Keratinocyte (primary cell): Measurements from ENCODE around the gene DCHS2. TPM values are rescaled to one million over a fixed set of nuclear protein-coding genes. Genes with fewer than 3 reads are reported as not detected.

Experiments used
- DNase-seq: peaks from one replicate; pipeline ENCODE4 v3.0.0-alpha.2; 2011; ENCODE audit warnings: low read depth, missing footprints, low spot score
- FAIRE-seq: peaks from 2 replicates; lab custom pipeline; 2011; peaks lifted over from hg19 to GRCh38; lab: Jason Lieb, UNC
- H2AFZ ChIP-seq: 2 replicates; pipeline ENCODE4 v1.6.0; 2012; ENCODE audit warnings: low read length, control low read depth, inconsistent platforms; ENCODE audit not compliant: control insufficient read depth
- H3K27ac ChIP-seq: 2 replicates; pipeline ENCODE4 v1.5.1; 2011; ENCODE audit warnings: low read length; ENCODE audit not compliant: control insufficient read depth, insufficient read depth
- H3K27me3 ChIP-seq: 3 replicates; pipeline ENCODE4 v1.6.0; 2011; ENCODE audit warnings: low read length; ENCODE audit not compliant: control insufficient read depth, insufficient read depth; ENCODE audit errors: extremely low read depth
- H3K36me3 ChIP-seq, 2 experiments: 2 replicates in 1 of 2; 3 replicates in 1 of 2; pipeline ENCODE4 v1.5.1; 2011; ENCODE audit warnings: low read length in 2 of 2, mild to moderate bottlenecking in 1 of 2; ENCODE audit not compliant: control insufficient read depth in 2 of 2, insufficient read depth in 2 of 2; ENCODE audit errors: extremely low read depth in 1 of 2
- H3K4me1 ChIP-seq: 3 replicates; pipeline ENCODE4 v1.5.1; 2011; ENCODE audit warnings: low read length; ENCODE audit not compliant: control insufficient read depth, insufficient read depth; ENCODE audit errors: extremely low read depth
- H3K4me2 ChIP-seq: 3 replicates; pipeline ENCODE4 v1.6.0; 2011; ENCODE audit warnings: low read depth, low read length; ENCODE audit not compliant: control insufficient read depth, insufficient read depth; ENCODE audit errors: extremely low read depth
- H3K4me3 ChIP-seq, 3 experiments: fragments of 200-600 bp in 1 of 3; sonication (generic) in 1 of 3; 2 replicates in 2 of 3; 3 replicates in 1 of 3; pipeline ENCODE4 v1.5.1; 2011 to 2016; ENCODE audit warnings: low read length in 3 of 3, mild to moderate bottlenecking in 3 of 3, control low read depth in 2 of 3, inconsistent platforms in 1 of 3, low read depth in 1 of 3, mixed read lengths in 1 of 3, mixed run types in 1 of 3, moderate library complexity in 1 of 3; ENCODE audit not compliant: control insufficient read depth in 2 of 3, insufficient read depth in 2 of 3; ENCODE audit errors: extremely low read depth in 1 of 3
- H3K79me2 ChIP-seq: 2 replicates; pipeline ENCODE4 v1.6.0; 2012; ENCODE audit warnings: low read length; ENCODE audit not compliant: control insufficient read depth, insufficient read depth
- H3K9ac ChIP-seq: 3 replicates; pipeline ENCODE4 v1.6.0; 2011; ENCODE audit warnings: low read length; ENCODE audit not compliant: control insufficient read depth, insufficient read depth; ENCODE audit errors: extremely low read depth
- H3K9me1 ChIP-seq: 3 replicates; pipeline ENCODE4 v1.6.0; 2011; ENCODE audit warnings: low read length; ENCODE audit not compliant: control insufficient read depth, insufficient read depth; ENCODE audit errors: extremely low read depth
- H3K9me3 ChIP-seq: 2 replicates; pipeline ENCODE4 v1.5.1; 2012; ENCODE audit warnings: low read depth, low read length; ENCODE audit not compliant: control insufficient read depth
- H4K20me1 ChIP-seq: 3 replicates; pipeline ENCODE4 v1.6.0; 2011; ENCODE audit warnings: low read length; ENCODE audit not compliant: control insufficient read depth, insufficient read depth; ENCODE audit errors: extremely low read depth
- EZH2 ChIP-seq: IDR thresholded peaks from one replicate; pipeline ENCODE4 v1.6.1; 2012; ENCODE audit warnings: inconsistent platforms, mild to moderate bottlenecking, low read length, moderate library complexity
- dilution Hi-C: fragments of 300-500 bp; cut with MboI; formaldehyde crosslinking; loops from one replicate; pipeline ENCODE4 v1.7.0; 2020; ENCODE audit warnings: low sequenced_read_pairs; ENCODE audit not compliant: extremely low pct_ligation_motif_present
- polyA plus RNA-seq, 5 experiments: library from polyadenylated mRNA; depleted of rRNA in 3 of 5; stranded (reverse) in 3 of 5; stranded (forward) in 1 of 5; unstranded in 1 of 5; fragments of >200 nt; gene quantifications; 1 replicate in 1 of 5; 2 replicates in 3 of 5; 3 replicates in 1 of 5; pipeline versions ENCODE4 v1.2.1 to v1.2.3, GENCODE V29; 2011 to 2012; ENCODE audit warnings: missing spikeins in 2 of 5, low read depth in 1 of 5, low replicate concordance in 1 of 5
- TF ChIP-seq, protein P1 (sequence below), 3 experiments: IDR thresholded peaks in 1 of 3; conservative IDR thresholded peaks in 1 of 3; optimal IDR thresholded peaks in 1 of 3; 2 replicates in 2 of 3; 3 replicates in 1 of 3; pipeline versions ENCODE3 to v1.5.1; 2011; ENCODE audit warnings: low read length in 3 of 3, mild to moderate bottlenecking in 3 of 3, moderate library complexity in 2 of 3, control low read depth in 1 of 3, inconsistent platforms in 1 of 3; ENCODE audit not compliant: insufficient read depth in 2 of 3; ENCODE audit errors: extremely low read depth in 1 of 3

The DCHS2 gene
- polyA plus RNA-seq, 1 donor (not counting 4 experiments of a cell fraction or from before 2014, with no cell fraction given), result 0.01 TPM

DNA sequence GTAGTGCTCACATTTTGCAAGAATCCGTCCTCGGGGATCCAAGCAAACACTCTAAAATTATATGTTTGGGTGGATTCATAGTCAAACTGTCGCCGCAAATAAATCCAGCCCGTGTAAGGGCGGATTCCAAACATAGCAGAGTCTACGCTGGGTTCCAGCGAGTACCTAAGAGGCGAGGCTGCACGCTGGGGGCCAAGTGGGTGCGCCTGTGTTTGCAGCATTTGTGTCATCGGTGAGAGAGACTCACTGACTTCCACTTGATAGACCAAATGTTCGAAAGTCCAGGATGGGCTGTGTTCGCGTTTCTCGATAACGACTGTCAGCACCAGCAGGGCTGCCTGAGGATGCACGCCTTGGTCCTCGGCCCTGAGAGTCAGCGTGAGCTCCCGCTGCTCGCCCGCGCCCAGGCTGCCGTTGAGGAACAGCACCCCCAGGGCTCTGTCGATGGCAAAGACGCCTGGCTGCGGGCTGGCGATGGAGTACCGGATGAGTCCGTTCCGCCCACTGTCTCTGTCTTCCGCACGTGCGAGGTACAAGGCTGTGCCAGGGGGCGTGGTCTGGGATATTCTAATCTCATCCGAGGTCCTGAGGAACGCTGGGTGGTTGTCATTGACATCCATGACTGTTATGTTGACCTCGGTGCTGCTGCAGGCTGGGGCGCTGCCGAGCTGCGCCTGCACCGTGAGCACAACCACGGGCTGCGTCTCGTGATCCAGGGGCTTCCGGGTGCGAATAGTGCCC lies 158.7 kb downstream of the DCHS2 start:
- no peak overlapping the region for H3K9ac ChIP-seq
- dilution Hi-C loops, result no loop called here
- no peak for DNase-seq
- H3K9me3 ChIP-seq, result no peaks in the 10 kb centered on the region
- peaks cover 21% of the 10 kb centered on the region for H3K27me3 ChIP-seq
- no peak for FAIRE-seq
- H3K4me1 ChIP-seq, result peaks cover 9% of the 10 kb centered on the region
- H2AFZ ChIP-seq, result peak overlapping the region; percentile 57
- H3K4me3 ChIP-seq, result peak overlapping the region in 1 of 3 experiments; percentile 47
- H4K20me1 ChIP-seq, result no peaks in the 10 kb centered on the region
- H3K27ac ChIP-seq, result no peak overlapping the region
- no peaks in the 10 kb centered on the region for H3K79me2 ChIP-seq
- H3K9me1 ChIP-seq, result no peaks in the 10 kb centered on the region
- TF ChIP-seq EZH2, result no peak
- TF ChIP-seq, protein P1, sequence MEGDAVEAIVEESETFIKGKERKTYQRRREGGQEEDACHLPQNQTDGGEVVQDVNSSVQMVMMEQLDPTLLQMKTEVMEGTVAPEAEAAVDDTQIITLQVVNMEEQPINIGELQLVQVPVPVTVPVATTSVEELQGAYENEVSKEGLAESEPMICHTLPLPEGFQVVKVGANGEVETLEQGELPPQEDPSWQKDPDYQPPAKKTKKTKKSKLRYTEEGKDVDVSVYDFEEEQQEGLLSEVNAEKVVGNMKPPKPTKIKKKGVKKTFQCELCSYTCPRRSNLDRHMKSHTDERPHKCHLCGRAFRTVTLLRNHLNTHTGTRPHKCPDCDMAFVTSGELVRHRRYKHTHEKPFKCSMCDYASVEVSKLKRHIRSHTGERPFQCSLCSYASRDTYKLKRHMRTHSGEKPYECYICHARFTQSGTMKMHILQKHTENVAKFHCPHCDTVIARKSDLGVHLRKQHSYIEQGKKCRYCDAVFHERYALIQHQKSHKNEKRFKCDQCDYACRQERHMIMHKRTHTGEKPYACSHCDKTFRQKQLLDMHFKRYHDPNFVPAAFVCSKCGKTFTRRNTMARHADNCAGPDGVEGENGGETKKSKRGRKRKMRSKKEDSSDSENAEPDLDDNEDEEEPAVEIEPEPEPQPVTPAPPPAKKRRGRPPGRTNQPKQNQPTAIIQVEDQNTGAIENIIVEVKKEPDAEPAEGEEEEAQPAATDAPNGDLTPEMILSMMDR (optimal IDR thresholded peaks at IDR 0.05 in 1 of 3, IDR thresholded peaks at IDR 0.05 in 1 of 3, conservative IDR thresholded peaks at IDR 0.05 in 1 of 3; ENCODE audit: extremely low read depth in 1 of 3, insufficient read depth in 2 of 3, low read length in 3 of 3), result peak in 2 of 3 experiments; percentile 10 to 21
- peak overlapping the region; percentile 69 for H3K4me2 ChIP-seq
- H3K36me3 ChIP-seq, result no peaks in the 10 kb centered on the region

DNA sequence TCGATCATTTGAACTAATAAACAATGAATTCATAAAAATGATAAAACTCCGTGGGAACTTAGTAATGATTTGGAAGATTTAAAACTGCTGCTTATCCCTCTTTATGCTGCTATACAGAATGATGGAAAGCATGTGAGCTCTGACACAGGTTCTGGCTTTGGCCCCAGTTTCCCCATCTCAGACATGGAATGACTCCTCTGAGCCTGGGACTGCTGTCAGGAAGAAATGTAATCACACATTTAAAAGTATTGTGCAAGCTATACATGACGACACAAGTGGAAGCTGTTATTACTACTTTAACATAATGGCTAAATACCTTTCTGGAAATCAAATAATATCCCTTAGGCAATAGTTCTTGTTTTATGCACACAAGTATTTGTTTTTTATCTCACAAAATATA lies 161.7 kb downstream of the DCHS2 start:
- no peak for DNase-seq
- dilution Hi-C loops, result no loop called here
- FAIRE-seq, result no peak

More for the DNA sequence above, 161.7 kb downstream of the DCHS2 start:
- H4K20me1 ChIP-seq, result no peaks in the 10 kb centered on the region
- no peak overlapping the region for H3K27ac ChIP-seq
- H3K4me2 ChIP-seq, result no peak overlapping the region
- no peaks in the 10 kb centered on the region for H3K36me3 ChIP-seq
- no peaks in the 10 kb centered on the region for H3K9me3 ChIP-seq
- H3K79me2 ChIP-seq, result no peaks in the 10 kb centered on the region
- peaks cover 9% of the 10 kb centered on the region for H3K4me1 ChIP-seq
- H3K9ac ChIP-seq, result no peak overlapping the region
- peaks cover 21% of the 10 kb centered on the region for H3K27me3 ChIP-seq
- H3K4me3 ChIP-seq, result no peak overlapping the region
- no peak for TF ChIP-seq EZH2
- TF ChIP-seq, protein P1 (optimal IDR thresholded peaks at IDR 0.05 in 1 of 3, IDR thresholded peaks at IDR 0.05 in 1 of 3, conservative IDR thresholded peaks at IDR 0.05 in 1 of 3; ENCODE audit: extremely low read depth in 1 of 3, insufficient read depth in 2 of 3, low read length in 3 of 3), result no peak
- no peak overlapping the region for H2AFZ ChIP-seq
- H3K9me1 ChIP-seq, result no peaks in the 10 kb centered on the region
